ENCODE results near the gene ZNF586.
"Not testable (repeated sequence)": the region's sequence is repeated elsewhere in the genome, so short reads cannot be mapped to it uniquely, and the experiment has no call there.

ZNF586 gene

GRCh38 chr19:57815247-57816075 is 46.0 kb downstream of the ZNF586 start:
- no peak for TF ChIP-seq CTCF (IDR thresholded peaks at IDR 0.05; ENCODE audit: extremely low read depth, insufficient read depth, missing control alignments)
- in situ Hi-C loops (cut with MboI; ENCODE audit: low pct_unique_long_range_greater_than_20kb, low sequenced_read_pairs, unreplicated experiment) = no loop called here
- DNase-seq (ENCODE audit: low spot score) = no peak

- no peak for DNase-seq (ENCODE audit: low spot score)
- TF ChIP-seq CTCF (IDR thresholded peaks at IDR 0.05; ENCODE audit: extremely low read depth, insufficient read depth, missing control alignments) = no peak
- in situ Hi-C loops (cut with MboI; ENCODE audit: low pct_unique_long_range_greater_than_20kb, low sequenced_read_pairs, unreplicated experiment) = no loop called here
Measured at GRCh38 chr19:57816652-57817051, 47.2 kb downstream of the ZNF586 start.

- no peak for TF ChIP-seq CTCF (IDR thresholded peaks at IDR 0.05; ENCODE audit: extremely low read depth, insufficient read depth, missing control alignments)
- no peak for DNase-seq (ENCODE audit: low spot score)
- in situ Hi-C loops (cut with MboI; ENCODE audit: low pct_unique_long_range_greater_than_20kb, low sequenced_read_pairs, unreplicated experiment) = no loop called here
Measured at GRCh38 chr19:57817976-57818375, 48.5 kb downstream of the ZNF586 start.

GRCh38 chr19:57818378-57818777 is 48.9 kb downstream of the ZNF586 start:
- in situ Hi-C loops (cut with MboI; ENCODE audit: low pct_unique_long_range_greater_than_20kb, low sequenced_read_pairs, unreplicated experiment) = no loop called here

GRCh38 chr19:57819475-57820148 is 50.1 kb downstream of the ZNF586 start:
- TF ChIP-seq CTCF (IDR thresholded peaks at IDR 0.05; ENCODE audit: extremely low read depth, insufficient read depth, missing control alignments) = peak; percentile 22
- in situ Hi-C loops (cut with MboI; ENCODE audit: low pct_unique_long_range_greater_than_20kb, low sequenced_read_pairs, unreplicated experiment) = no loop called here
- peak; percentile 92 for DNase-seq (ENCODE audit: low spot score)

More at GRCh38 chr19:57818378-57818777, 48.9 kb downstream of the ZNF586 start:
- no peak for TF ChIP-seq CTCF (IDR thresholded peaks at IDR 0.05; ENCODE audit: extremely low read depth, insufficient read depth, missing control alignments)
- no peak for DNase-seq (ENCODE audit: low spot score)

GRCh38 chr19:57820599-57820998 is 51.1 kb downstream of the ZNF586 start:
- in situ Hi-C loops (cut with MboI; ENCODE audit: low pct_unique_long_range_greater_than_20kb, low sequenced_read_pairs, unreplicated experiment) = no loop called here
- DNase-seq (ENCODE audit: low spot score) = no peak
- no peak for TF ChIP-seq CTCF (IDR thresholded peaks at IDR 0.05; ENCODE audit: extremely low read depth, insufficient read depth, missing control alignments)

GRCh38 chr19:57821095-57821494 is 51.6 kb downstream of the ZNF586 start:
- DNase-seq (ENCODE audit: low spot score); in situ Hi-C loops (cut with MboI; ENCODE audit: low pct_unique_long_range_greater_than_20kb, low sequenced_read_pairs, unreplicated experiment): not testable (repeated sequence)

GRCh38 chr19:57821501-57821900 is 52.0 kb downstream of the ZNF586 start:
- in situ Hi-C loops (cut with MboI; ENCODE audit: low pct_unique_long_range_greater_than_20kb, low sequenced_read_pairs, unreplicated experiment); DNase-seq (ENCODE audit: low spot score): not testable (repeated sequence)

- in situ Hi-C loops (cut with MboI; ENCODE audit: low pct_unique_long_range_greater_than_20kb, low sequenced_read_pairs, unreplicated experiment) = not testable (repeated sequence)
Measured at GRCh38 chr19:57823155-57823554, 53.7 kb downstream of the ZNF586 start.

GRCh38 chr19:57823608-57824007 is 54.1 kb downstream of the ZNF586 start:
- DNase-seq (ENCODE audit: low spot score); in situ Hi-C loops (cut with MboI; ENCODE audit: low pct_unique_long_range_greater_than_20kb, low sequenced_read_pairs, unreplicated experiment): not testable (repeated sequence)

More at GRCh38 chr19:57823155-57823554, 53.7 kb downstream of the ZNF586 start:
- not testable (repeated sequence) for DNase-seq (ENCODE audit: low spot score)
